Measurements from ENCODE around the gene NCAM2.
A peak's percentile ranks its signal among the peaks of the same experiment; 100 is the strongest.
"Not testable (repeated sequence)": the region's sequence is repeated elsewhere in the genome, so short reads cannot be mapped to it uniquely, and the experiment has no call there.

NCAM2 gene

GRCh38 chr21:21309510-21309909 is 311.3 kb downstream of the NCAM2 start:
- DNase-seq (ENCODE audit: low spot score), result no peak

- DNase-seq (ENCODE audit: low spot score), result no peak
Measured at GRCh38 chr21:21324297-21324696, 326.1 kb downstream of the NCAM2 start.

GRCh38 chr21:21332492-21332891 is 334.3 kb downstream of the NCAM2 start:
- DNase-seq (ENCODE audit: low spot score), result peak; percentile 8

- no peak for DNase-seq (ENCODE audit: low spot score)
Measured at GRCh38 chr21:21341041-21341440, 342.8 kb downstream of the NCAM2 start.

GRCh38 chr21:21345296-21345695 is 347.1 kb downstream of the NCAM2 start:
- no peak for DNase-seq (ENCODE audit: low spot score)

- DNase-seq (ENCODE audit: low spot score), result no peak
Measured at GRCh38 chr21:21345872-21346271, 347.7 kb downstream of the NCAM2 start.

GRCh38 chr21:21366277-21366676 is 368.1 kb downstream of the NCAM2 start:
- no peak for DNase-seq (ENCODE audit: low spot score)

- no peak for DNase-seq (ENCODE audit: low spot score)
Measured at GRCh38 chr21:21367583-21367982, 369.4 kb downstream of the NCAM2 start.

GRCh38 chr21:21373969-21374368 is 375.8 kb downstream of the NCAM2 start:
- no peak for DNase-seq (ENCODE audit: low spot score)

GRCh38 chr21:21383126-21383525 is 384.9 kb downstream of the NCAM2 start:
- no peak for DNase-seq (ENCODE audit: low spot score)

- no peak for DNase-seq (ENCODE audit: low spot score)
Measured at GRCh38 chr21:21384977-21385376, 386.8 kb downstream of the NCAM2 start.

- no peak for DNase-seq (ENCODE audit: low spot score)
Measured at GRCh38 chr21:21385404-21385803, 387.2 kb downstream of the NCAM2 start.

- peak; percentile 11 for DNase-seq (ENCODE audit: low spot score)
Measured at GRCh38 chr21:21387916-21388315, 389.7 kb downstream of the NCAM2 start.

- DNase-seq (ENCODE audit: low spot score), result no peak
Measured at GRCh38 chr21:21394064-21394463, 395.9 kb downstream of the NCAM2 start.

GRCh38 chr21:21396424-21396823 is 398.2 kb downstream of the NCAM2 start:
- DNase-seq (ENCODE audit: low spot score), result no peak

- DNase-seq (ENCODE audit: low spot score), result no peak
Measured at GRCh38 chr21:21397464-21397863, 399.3 kb downstream of the NCAM2 start.

- DNase-seq (ENCODE audit: low spot score), result no peak
Measured at GRCh38 chr21:21401444-21401843, 403.2 kb downstream of the NCAM2 start.

- not testable (repeated sequence) for DNase-seq (ENCODE audit: low spot score)
Measured at GRCh38 chr21:21402187-21402586, 404.0 kb downstream of the NCAM2 start.

- DNase-seq (ENCODE audit: low spot score), result not testable (repeated sequence)
Measured at GRCh38 chr21:21404261-21404660, 406.1 kb downstream of the NCAM2 start.

GRCh38 chr21:21406921-21407320 is 408.7 kb downstream of the NCAM2 start:
- no peak for DNase-seq (ENCODE audit: low spot score)

- no peak for DNase-seq (ENCODE audit: low spot score)
Measured at GRCh38 chr21:21412096-21412495, 413.9 kb downstream of the NCAM2 start.

GRCh38 chr21:21415741-21416140 is 417.5 kb downstream of the NCAM2 start:
- DNase-seq (ENCODE audit: low spot score), result no peak

- no peak for DNase-seq (ENCODE audit: low spot score)
Measured at GRCh38 chr21:21434944-21435343, 436.7 kb downstream of the NCAM2 start.

GRCh38 chr21:21436012-21436534 is 437.9 kb downstream of the NCAM2 start:
- no peak for DNase-seq (ENCODE audit: low spot score)

- no peak for DNase-seq (ENCODE audit: low spot score)
Measured at GRCh38 chr21:21439761-21440160, 441.6 kb downstream of the NCAM2 start.
